Erythroblast (primary cell): ENCODE measurements around the gene BCL2.

Source experiments
- GATA1 ChIP-seq: IDR thresholded peaks from 2 replicates; pipeline ENCODE4 v1.6.1; 2011; ENCODE audit warnings: low read depth, mild to moderate bottlenecking, control low read depth, low read length, moderate library complexity
- POLR2A ChIP-seq: IDR thresholded peaks from 2 replicates; pipeline ENCODE4 v1.6.1; 2011; ENCODE audit warnings: mild to moderate bottlenecking, low read length

DNA sequence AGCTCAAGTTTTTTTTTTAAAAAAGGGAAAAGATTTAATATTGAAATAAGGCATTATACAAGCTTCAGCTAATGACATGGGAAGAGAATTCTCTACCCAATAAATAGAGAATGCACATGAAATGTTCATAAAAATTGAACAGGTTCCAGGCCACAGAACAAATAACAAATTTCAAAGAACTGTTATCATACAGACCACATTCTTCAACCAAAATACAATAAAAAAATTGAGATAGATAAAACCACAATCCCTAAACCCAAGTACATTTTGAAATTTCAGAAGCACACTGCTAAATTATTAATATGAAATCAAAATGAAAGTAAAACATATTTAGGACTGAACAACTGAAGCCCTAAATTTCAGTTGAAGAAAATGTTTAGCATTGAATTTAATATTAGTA, 89.6 kb downstream of the BCL2 start:
- TF ChIP-seq POLR2A, result no peak
- no peak for TF ChIP-seq GATA1
